Daoy (cell line): Measurements from ENCODE around the gene FHL3. TPM values are rescaled to one million over a fixed set of nuclear protein-coding genes. Genes with fewer than 3 reads are reported as not detected.

Experiments used
- total RNA-seq: library from RNA; depleted of rRNA; stranded (reverse); fragments of >200 nt; shearing (Covaris generic); gene quantifications from 2 replicates; pipeline ENCODE4 v1.2.3, GENCODE V29; 2014; rRNA removed

Gene FHL3
- total RNA-seq, 1 experiment from 2014 or later, result 25.3 TPM

Other genes starting within 250 kb of the FHL3 start
- not detected in 2 replicates for gene EPHA10, start 240.4 kb downstream of the FHL3 start, total RNA-seq
- gene MANEAL, start 211.7 kb downstream of the FHL3 start, total RNA-seq, result 2.6 and 4.4 TPM in 2 replicates
- 54.1 and 60.5 TPM in 2 replicates for gene C1orf122, start 197.7 kb downstream of the FHL3 start, total RNA-seq
- 86.3 and 89.0 TPM in 2 replicates for gene YRDC, start 197.3 kb downstream of the FHL3 start, total RNA-seq
- gene MTF1, start 145.9 kb downstream of the FHL3 start, total RNA-seq, result 1.5 and 2.3 TPM in 2 replicates
- 10.5 and 18.8 TPM in 2 replicates for gene INPP5B, start 58.5 kb downstream of the FHL3 start, total RNA-seq
- gene SF3A3, start 15.5 kb downstream of the FHL3 start, total RNA-seq, result 261 and 383 TPM in 2 replicates
- 134 and 188 TPM in 2 replicates for gene UTP11, start 7.2 kb upstream of the FHL3 start, total RNA-seq
- 1.1 and 3.7 TPM in 2 replicates for gene POU3F1, start 41.3 kb upstream of the FHL3 start, total RNA-seq